ENCODE measurements around the gene DNAAF8. TPM values are rescaled to one million over a fixed set of nuclear protein-coding genes. Genes with fewer than 3 reads are reported as not detected.
A peak's percentile ranks its signal among the peaks of the same experiment; 100 is the strongest.

The DNAAF8 gene
- total RNA-seq, 1 donor from 2014 or later: 0.41 TPM

DNA sequence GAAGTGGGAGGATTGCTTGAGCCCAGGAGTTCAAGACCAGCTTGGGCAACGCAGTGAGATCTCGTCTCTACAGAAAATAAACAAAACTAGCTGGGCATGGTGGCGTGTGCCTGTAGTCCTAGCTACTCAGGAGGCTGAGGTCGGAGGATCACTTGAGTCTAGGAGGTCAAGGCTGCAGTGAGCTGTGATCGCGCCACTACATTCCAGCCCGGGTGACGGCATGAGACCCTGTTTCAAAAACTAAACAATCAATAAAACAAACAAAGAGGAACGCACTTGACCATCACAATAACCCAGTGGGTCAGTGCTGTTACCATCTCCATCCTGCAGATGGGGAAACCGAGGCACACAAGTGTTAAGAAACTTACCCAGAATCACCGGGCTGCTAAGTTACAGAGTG, 18.9 kb downstream of the DNAAF8 start:
- no peak for DNase-seq

DNA sequence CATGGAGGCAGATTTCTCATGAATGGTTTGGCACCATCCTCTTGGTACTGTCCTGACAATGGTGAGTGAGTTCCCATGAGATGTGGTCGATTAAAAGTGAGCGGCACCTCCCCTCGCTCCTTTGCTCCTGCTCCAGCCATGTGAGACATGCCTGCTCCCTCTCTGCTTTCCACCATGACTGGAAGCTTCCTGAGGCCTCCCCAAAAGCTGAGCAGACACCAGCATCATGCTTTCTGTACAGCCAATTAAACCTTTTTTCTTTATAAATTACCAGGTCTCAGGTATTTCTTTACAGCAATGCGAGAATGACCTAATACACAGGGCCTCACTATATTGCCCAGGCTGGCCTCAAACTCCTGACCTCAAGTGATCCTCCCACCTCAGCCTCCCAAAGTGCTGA, 20.5 kb downstream of the DNAAF8 start:
- DNase-seq: no peak

DNA sequence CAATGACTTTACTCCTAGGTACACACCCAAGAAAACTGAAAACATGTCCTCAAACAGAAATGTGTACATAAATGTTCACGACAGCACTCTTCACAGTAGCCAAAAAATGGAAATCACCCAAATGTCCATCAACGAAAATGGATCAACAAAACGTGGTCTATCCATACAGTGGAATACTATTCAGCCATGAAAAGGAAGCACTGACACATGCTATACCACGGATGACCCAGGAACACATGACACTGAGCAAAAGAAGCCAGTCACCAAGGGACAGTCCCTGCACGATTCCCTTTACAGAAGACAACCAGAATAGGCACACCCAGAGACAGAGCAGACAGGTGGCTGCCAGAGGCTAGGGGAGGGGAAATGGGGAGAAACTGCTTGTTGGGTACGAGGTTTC, 21.4 kb downstream of the DNAAF8 start:
- no peak for DNase-seq

DNA sequence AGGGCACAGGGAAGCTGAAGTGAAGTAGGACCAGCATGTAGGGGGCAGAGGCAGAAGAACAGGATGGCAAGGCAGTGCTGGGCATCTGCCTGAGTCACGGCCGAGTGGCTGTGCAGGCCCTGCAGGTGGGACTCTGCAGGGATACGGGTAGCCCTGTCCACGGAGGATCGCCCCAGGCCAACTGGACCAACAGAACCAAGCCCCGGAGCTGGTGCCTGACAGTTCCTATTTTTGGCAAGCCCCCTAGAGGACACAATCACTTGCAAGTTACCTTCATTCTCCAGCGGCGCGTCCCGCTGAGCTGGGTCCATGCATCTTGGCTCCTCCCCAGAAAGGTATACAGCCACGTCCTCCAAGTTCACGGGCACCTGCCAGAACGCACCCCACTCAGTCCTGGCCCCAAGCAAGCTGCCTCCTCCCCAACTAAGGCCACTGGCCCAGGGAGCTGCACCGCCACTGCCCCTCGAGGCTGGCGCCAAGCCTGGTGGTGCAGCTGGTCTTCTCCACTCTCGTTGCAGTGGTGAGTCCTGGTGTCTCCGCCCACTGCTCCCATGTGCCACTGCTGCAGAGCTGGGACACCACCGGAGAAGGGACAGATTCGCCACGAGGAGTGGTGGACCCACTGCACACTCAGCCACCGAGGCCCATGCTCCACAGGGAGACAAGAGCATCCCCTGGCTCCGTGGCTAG, 26.0 kb downstream of the DNAAF8 start:
- no peak for DNase-seq

DNA sequence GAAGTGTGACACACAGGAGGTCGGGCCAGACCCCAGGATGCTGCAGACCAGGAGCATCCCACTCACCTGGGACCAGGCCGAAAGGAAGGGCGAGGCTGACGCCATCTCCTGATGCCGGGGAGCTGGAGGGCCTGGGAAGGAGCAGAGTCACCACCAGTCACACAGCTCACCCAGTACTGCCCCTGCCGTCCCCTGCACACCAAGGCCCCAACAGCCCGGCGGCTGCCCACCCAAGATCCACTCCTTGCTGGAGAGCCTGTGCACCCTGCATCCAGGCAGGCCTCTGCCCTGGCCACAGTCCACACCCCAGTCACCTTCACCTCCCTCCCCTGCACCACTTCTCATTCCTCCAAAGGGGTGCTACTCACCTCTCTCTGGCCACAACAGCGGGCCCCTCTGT, 27.9 kb downstream of the DNAAF8 start:
- no peak for DNase-seq

DNA sequence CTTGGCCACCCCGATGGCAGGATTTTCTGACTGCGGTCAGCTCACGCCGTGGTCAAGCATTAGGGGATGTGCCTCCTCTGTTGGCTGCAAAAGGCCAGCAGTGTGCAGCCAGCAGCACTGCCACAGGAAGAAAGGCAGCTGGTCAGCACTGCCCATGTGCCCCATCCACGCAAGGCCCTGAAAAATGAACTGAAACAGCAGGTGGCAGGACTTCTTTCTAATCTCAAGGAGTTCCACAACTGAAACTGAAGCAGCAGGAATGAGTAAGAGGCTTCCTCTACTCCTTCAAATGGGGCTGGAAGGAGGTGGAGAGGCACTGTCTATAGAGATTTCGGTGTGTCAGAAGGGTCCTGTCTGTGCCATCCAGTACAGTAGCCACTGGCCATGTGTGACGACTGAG, 29.5 kb downstream of the DNAAF8 start:
- DNase-seq: no peak

DNA sequence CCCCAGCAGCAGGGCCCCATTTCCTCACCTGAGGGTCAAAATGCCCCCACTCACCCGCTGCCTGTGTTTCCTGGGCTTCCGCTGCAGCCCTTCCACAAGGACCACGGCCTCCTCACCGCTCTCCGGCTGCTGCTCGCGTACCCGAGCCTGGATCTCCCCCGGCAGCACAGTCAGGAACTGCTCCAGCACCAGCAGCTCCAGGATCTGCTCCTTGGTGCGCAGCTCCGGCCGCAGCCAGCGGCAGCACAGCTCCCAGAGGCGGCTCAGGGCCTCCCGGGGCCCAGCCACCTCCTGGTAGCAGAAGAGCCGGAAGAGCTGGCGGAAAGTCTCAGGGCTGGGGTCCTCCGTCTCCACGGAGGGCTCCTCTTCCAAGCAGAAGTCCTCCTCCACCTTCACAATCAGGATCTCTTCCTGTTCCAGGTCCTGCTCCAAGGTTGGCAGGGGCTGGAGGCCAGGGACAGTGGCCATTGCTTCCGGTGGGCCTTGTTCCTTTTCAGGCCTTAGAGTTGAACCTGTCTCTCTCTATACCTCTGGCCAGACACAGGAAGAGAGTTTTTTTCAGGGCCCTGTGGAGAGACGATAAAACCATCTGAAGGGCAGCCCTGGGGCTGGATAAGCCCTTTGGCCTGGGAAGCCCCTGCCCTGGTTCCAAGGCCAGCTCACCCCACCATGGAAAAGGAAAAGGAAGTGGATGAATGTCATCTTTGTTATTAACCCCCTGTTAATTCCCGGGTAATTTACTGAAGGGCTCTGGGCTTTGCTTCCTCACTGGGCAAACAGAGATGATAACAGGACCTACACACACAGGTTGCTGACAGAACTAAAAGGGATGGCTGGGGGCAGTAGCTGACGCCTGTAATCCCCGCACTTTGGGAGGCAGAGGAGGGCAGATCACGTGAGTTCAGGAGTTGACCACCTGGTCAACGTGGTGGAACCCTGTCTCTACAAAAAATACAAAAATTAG, 31.5 kb downstream of the DNAAF8 start:
- no peak for DNase-seq

DNA sequence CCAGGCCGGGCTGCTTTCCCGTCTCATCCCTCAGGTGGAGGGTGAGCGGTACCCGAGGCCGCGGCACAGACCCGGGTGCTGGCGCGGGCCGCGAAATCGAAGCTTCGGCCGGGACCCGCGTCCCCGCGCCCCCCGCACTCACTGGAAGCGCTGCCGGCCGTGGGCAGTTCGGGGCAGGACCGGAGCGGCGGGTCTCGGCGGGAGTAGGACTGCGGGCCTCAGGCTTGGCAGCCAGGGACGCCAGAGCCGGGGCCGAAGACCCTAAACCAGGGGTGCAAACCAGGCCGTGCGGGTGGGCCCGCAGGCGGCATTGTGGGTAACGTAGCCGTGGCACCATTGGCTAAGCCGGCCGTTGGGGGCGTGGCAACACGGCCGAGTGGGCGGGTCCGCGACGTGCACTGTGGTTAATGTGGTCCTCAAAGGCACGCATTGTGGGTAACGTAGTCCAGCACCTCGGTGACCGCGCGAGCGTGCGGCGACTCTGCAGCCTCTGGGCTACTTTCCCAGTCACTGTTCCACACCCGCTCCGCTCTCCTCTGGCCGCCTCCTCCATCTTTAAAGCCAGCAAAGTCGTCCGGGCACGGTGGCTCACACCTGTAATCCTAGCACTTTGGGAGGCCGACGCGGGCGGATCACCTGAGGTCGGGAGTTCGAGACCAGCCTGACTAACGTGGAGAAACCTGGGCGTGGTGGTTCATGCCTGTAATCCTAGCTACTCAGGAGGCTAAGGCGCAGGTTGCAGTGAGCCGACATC, 32.7 kb downstream of the DNAAF8 start, which contains the start of gene ZNF500:
Gene ZNF500 (minus strand): TSS at position 288 of the 754 bp plus-strand sequence. CDS start 1,184 bp downstream, outside the sequence.
- peak; percentile 98 for DNase-seq

DNA sequence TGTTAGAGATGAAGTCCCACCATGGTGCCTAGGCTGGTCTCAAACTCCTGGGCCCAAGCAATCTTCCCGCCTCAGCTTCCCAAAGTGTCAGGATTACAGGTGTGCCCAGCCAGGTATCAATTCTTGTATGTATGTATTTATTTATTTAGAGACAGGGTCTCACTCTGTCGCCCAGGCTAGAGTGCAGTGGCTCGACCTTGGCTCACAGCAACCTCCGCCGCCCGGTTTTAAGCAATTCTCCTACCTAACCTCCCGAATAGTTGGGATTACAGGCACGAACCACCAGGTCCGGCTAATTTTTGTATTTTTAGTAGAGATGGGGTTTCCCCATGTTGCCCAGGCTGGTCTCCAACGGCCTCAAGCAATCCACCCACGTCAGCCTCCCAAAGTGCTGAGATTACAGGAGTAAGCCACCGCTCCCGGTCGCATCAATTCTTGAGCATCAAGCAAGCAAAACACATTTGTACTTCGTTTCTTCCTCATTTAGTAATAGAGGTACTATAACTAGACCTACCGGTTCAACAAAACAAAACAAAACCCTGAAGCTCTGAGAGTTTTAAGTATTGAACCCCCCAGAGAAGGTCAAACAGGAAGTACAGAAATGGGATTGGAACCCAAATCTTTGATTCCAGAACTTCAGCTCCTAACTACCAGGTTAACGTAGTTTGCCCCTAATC, 33.7 kb downstream of the DNAAF8 start:
- no peak for DNase-seq

DNA sequence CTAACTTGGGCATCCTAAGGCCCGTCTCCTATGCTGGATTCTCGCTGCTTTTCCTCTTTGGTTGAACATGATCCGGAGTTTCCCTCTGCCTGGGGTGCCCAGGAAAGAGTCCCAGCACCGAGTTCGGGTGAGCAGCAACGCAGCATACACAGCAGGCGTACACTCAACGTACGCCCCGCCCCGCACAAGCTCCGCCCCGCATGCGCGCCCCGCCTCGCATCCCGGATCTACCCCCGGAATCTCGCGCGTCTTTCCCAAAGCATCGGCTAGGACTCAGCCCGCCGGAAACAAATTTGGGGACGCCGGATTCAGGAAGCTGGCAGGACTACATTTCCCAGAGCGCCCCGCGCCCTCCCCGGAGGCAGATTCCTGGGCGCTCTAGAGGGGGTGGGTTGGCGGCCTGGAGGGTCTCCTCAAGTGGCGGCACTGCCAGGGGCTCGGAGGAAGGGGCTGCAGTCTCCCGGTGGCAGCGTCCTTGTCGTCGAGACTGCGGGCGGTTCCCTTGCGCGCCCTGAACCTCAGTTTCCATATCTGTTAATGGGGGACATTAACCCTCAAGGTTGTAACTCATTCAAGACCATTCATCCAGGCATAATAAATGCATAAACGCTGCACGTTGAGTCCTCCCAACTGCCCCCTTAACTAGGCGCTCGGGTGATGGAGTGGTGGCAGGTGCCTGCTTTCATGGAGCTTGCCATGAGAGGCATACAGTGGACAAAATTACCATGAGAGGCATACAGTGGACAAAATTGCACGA, 34.4 kb downstream of the DNAAF8 start:
- DNase-seq: peak; percentile 99

DNA sequence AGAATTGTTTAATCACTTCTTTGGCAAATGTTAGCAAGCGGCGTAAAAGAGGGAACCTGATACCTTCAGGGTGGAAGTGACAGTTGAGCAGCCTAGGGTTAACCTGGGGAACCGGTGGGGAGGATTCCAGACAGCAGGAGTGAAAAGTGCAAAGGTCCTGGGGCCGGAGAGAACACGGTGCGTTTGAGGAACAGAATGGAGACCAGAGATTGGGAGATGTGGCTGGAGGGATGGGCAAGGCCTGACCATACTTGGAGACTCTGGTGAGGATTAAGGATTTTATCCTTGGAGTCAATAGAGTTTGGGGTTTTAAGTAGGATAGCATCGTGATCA, 34.9 kb downstream of the DNAAF8 start:
- DNase-seq: no peak

DNA sequence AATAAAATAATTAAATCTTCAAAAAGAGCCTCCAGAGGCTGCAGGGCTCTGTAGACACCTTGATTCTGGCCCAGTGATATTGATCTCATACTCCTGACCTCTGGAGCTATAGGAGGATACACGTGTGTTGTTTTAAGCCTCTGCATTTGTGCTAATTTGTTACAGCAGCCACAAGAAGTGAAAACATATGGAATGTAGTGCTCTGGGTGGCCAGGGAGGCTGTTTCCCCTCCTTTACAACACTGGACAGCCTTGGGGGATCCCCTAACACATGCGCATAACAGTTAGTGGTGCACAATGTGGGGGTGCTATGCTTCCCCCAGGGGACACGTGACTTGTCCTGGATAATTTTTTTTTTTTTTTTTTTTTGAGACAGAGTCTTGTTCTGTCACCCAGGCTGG, 37.3 kb downstream of the DNAAF8 start:
- no peak for DNase-seq

DNA sequence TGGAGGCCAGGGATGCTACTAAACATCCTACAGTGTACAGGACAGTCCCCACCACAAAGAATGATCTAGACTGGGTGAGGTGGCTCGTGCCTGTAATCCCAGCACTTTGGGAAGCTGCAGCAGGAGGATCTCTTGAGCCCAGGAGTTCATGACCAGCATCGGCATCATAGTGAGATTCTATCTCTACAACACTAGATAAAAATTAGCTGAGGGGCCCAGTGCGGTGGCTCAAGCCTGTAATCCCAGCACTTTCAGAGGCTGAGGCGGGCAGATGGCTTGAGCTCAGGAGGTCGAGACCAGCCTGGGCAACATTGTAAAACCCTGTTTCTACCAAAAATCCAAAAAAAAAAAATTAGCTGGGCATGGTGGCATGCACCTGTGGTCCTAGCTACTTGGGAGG, 38.0 kb downstream of the DNAAF8 start:
- DNase-seq: no peak

DNA sequence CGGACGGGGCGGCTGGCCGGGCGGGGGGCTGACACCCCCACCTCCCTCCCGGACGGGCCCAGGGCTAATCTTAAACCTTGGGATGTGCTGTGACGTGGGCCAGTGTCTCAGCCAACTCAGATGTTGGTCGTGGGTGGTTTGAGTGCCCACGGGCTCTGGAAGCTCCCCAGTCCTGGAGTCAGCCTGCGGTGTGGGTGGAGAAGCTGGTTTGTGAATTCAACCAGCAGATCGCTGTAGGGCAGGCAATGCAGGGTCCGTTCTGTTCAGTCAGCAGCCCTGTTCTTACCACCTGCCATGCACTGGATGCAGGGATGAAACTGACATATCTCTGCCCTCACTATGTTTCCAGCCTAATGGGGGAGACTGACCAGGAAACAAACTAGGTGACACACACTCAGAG, 40.7 kb downstream of the DNAAF8 start:
- no peak for DNase-seq

DNA sequence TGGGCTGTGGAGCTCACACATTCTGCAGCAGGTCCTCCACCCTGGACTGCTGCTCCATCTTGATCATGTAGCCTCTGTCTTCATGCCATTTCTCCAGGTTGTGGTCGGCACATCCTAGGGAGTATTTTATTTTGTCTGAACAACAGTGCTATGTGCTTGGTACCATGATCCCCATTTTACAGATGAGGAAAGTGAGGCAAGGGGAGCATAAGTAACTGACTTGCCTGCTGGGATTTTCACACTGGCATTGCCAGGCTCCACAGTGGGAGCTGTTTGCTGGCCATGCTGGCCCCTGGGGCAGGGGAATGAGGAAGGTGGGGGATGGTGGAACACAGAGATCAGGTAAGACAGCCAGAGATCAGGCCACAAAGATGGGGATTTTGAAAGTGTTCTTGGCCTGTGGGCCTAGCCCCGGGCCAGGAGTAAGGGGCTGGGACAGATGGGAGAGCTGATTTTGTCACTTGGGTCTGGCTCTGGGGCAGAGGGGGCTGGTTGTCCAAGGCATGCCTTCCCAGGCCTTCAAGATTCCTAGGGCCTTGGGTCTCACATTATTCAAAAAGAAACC, 41.9 kb downstream of the DNAAF8 start:
- no peak for DNase-seq

DNA sequence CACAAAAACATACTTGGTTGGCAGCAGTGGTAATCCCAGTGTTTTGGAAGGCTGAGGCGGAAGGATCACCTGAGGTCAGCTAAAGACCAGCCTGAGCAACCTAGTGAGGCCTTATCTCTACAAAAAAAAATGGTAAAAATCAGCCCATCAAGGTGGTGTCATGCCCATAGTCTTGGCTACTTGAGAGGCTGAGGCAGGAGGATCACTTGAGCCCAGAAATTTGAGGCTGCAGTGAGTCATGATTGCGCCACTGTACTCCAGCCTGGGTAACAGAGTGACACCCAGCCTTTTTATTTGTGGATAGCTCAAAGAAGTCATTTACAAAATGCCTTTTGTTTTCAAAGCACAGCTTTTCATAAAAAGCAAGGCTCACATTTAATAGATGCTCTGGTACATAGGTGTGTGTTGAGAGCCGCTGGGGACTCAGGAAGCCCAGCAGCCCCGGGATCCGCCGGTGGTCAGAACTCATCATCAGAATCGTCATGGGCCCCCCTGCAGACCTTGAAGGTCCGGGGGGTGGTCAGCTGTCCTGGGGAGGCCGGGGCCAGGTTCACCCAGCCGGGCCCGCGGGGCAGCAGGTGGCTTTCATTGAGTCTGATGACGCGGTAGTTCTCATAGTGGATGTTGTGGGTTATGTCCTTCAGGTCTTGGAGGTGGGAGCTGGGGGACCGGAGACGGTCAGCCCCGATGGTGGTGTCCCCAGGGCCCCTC, 43.2 kb downstream of the DNAAF8 start:
- no peak for DNase-seq

DNA sequence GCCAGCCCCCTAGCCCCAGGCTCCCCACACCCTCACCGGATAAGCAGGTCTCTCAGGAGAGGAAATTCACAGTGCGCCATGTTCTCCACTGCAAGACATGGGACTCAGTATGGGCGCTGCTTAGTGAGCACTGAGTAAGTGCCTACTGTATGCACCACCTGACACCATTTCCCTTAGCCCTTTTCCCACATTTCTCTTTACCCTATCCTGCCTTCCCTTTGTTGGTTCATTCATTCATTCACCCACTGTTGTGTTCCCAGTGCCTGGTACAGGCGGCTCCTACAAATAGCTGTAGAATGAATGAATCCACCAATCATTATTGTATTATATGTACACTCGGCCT, 43.7 kb downstream of the DNAAF8 start:
- no peak for DNase-seq

DNA sequence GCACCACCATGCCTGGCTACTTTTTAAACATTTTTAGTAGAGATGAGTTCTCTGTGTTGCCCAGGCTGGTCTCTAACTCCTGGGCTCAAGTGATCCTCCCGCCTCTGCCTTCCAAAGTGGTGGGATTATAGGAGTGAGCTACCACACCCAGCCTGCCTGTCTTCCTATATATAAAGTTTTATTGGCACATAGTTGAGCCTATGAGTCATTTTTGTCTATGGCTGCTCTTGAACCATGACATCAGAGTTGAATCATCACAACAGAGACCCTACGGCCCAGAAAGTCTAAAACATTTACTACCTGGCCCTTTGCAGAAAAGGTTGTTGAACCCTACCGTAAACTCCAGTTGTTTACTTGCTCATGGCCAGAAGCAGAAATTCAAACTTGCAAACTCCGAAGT, 45.9 kb downstream of the DNAAF8 start:
- no peak for DNase-seq

DNA sequence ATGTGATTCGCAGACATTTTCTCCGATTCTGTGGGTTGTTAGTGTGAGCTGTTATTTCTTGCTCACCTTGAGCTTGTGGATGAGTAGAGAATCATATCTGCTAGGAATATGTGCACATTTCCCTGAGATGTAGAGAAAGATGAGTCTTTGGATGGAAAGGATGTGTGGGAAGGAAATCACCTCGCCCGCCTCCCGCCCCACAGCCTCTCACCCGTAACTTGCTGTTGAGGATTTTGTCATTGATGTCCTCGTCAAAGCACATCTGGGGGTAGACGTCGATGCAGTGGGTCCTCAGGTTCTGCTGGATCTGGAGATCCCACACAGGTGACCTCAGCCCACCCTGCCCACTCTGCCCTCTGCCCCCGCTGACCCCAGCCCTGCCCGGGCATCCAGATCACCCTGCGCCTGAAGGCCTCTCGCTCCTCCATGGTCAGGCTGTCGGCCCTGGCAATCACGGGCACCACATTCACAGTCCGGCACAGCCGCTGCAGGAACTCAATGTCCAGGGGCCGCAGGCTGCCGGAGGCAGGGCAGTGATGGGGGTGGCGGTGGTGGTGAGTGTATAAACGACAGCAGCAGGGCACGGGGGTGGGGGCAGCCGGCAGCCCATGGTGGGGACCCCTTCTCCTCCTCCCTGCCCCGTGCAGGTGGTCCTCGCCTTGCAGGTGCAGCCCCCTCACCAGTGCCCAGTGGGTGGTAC, 49.1 kb downstream of the DNAAF8 start:
- no peak for DNase-seq

DNA sequence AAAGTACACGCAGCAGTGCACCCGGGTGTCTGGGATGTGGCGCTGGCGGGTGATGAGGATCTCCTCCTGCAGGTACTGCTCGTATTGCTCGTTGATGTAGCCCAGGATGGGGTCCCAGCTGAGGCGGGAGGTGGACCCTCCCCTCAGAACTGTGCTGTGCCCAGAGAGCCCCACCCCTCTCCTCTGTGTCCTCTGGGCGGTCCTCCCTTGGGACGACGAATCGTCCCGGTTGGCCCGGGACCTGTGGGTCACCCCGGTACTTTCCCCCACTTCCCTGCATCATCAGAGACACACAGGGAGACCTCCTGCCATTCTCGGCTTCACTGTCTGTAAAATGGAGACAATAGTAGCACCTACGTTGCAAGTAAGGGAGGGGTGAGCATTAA, 49.6 kb downstream of the DNAAF8 start:
- no peak for DNase-seq
